Neural cell (in vitro differentiated cells): ENCODE data around the gene CCDC69.
"Not testable (repeated sequence)": the region's sequence is repeated elsewhere in the genome, so short reads cannot be mapped to it uniquely, and the experiment has no call there.

Experiments used
- TAF1 ChIP-seq: IDR thresholded peaks from 2 replicates; pipeline ENCODE4 v1.6.1; 2012; ENCODE audit warnings: low read depth
- TF ChIP-seq, protein P1 (sequence below): fragments of 450-650 bp; IDR thresholded peaks from 2 replicates; pipeline ENCODE4 v1.5.1; 2014; ENCODE audit warnings: antibody characterized with exemption, mild to moderate bottlenecking, moderate library complexity; ENCODE audit not compliant: poor library complexity, severe bottlenecking

- TF ChIP-seq TAF1: not testable (repeated sequence)
- TF ChIP-seq, protein P1, sequence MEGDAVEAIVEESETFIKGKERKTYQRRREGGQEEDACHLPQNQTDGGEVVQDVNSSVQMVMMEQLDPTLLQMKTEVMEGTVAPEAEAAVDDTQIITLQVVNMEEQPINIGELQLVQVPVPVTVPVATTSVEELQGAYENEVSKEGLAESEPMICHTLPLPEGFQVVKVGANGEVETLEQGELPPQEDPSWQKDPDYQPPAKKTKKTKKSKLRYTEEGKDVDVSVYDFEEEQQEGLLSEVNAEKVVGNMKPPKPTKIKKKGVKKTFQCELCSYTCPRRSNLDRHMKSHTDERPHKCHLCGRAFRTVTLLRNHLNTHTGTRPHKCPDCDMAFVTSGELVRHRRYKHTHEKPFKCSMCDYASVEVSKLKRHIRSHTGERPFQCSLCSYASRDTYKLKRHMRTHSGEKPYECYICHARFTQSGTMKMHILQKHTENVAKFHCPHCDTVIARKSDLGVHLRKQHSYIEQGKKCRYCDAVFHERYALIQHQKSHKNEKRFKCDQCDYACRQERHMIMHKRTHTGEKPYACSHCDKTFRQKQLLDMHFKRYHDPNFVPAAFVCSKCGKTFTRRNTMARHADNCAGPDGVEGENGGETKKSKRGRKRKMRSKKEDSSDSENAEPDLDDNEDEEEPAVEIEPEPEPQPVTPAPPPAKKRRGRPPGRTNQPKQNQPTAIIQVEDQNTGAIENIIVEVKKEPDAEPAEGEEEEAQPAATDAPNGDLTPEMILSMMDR: not testable (repeated sequence)
Measured at GRCh38 chr5:151197291-151197600, 26.6 kb downstream of the CCDC69 start.
